ENCODE results near the gene BZW1.

BZW1 gene

DNA sequence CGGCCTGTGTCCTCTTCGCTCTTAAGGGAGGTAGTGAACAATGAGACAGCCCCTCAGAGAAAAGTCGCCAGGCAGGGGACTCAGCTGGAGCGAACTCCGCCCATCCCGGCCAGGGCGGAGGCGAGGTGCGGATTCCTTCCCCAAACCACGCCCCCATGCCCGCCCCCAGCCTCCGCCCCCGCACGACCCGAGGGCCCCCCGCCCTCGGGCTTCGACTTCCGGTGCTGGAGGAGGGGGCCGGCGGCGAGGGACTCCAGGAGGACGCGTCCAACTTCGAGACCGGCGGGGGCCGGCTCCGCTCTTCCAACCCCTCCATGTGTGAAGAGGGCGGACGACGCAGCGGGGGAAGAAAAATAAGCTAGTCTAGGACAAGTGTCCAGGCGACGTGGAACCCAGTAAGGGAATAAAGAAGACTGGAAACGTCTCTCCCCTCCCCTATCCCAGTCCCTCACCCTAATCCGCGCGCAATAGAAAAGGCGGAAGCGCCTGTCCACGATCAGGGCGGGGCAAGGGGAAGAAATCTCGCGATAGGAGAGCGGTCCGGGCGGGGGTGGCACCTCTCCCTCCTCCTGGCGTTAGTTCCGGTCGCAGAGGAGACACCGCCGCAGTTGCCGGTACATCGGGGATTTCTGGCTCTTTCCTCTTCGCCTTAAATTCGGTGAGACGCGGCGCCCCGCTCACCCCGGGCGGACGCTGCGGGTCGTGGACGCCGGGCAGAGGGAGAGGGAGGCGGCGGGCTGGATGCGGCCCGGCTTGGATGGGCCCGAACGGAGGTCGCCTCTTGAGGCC lies at the start of gene BZW1:
Gene BZW1 (plus strand): TSS at position 578 of the 789 bp plus-strand sequence. CDS start 1,308 bp downstream, outside the sequence.
- H3K9ac ChIP-seq (ENCODE audit: low read length): peak within 1 kb of the TSS; percentile 99

GRCh38 chr2:200762127-200762526 lies 49.6 kb upstream of the BZW1 start:
- no peaks in the 10 kb centered on the region for H3K36me3 ChIP-seq (ENCODE audit: control insufficient read depth, insufficient read depth, low read length, severe bottlenecking)
- DNase-seq (ENCODE audit: low read depth): no peak
- no peak overlapping the region for H3K4me3 ChIP-seq (ENCODE audit: low read length)
- H3K9me3 ChIP-seq (ENCODE audit: control insufficient read depth, low read length): no peaks in the 10 kb centered on the region
- H3K9ac ChIP-seq (ENCODE audit: low read length): no peak overlapping the region
- no peaks in the 10 kb centered on the region for H3K27me3 ChIP-seq (replicated peaks; ENCODE audit: control insufficient read depth, insufficient read depth, low read length)
- peaks cover 25% of the 10 kb centered on the region for H3K4me1 ChIP-seq (ENCODE audit: control insufficient read depth, insufficient read depth, low read length)

More for the DNA sequence above, at the start of gene BZW1:
- no peaks in the 10 kb centered on the region for H3K27me3 ChIP-seq (replicated peaks; ENCODE audit: control insufficient read depth, insufficient read depth, low read length)
- DNase-seq (ENCODE audit: low read depth): peak; percentile 99
- peaks cover 55% of the 10 kb centered on the region for H3K4me1 ChIP-seq (ENCODE audit: control insufficient read depth, insufficient read depth, low read length)
- peak within 1 kb of the TSS; percentile 92 for H3K4me3 ChIP-seq (ENCODE audit: low read length)
- H3K36me3 ChIP-seq (ENCODE audit: control insufficient read depth, insufficient read depth, low read length, severe bottlenecking): peaks cover 32% of the 10 kb centered on the region
- no peaks in the 10 kb centered on the region for H3K9me3 ChIP-seq (ENCODE audit: control insufficient read depth, low read length)

- Histone ChIP-seq H3K9me3 (ENCODE audit: control insufficient read depth, low read length) (no peaks in the 10 kb centered on the region), H3K4me1 (ENCODE audit: control insufficient read depth, insufficient read depth, low read length) (peaks cover 20% of the 10 kb centered on the region), H3K27me3 (replicated peaks; ENCODE audit: control insufficient read depth, insufficient read depth, low read length) (no peaks in the 10 kb centered on the region), H3K36me3 (ENCODE audit: control insufficient read depth, insufficient read depth, low read length, severe bottlenecking) (no peaks in the 10 kb centered on the region), H3K4me3 (ENCODE audit: low read length) (no peak overlapping the region), H3K9ac (ENCODE audit: low read length) (no peak overlapping the region)
- DNase-seq (ENCODE audit: low read depth): no peak
Observed at GRCh38 chr2:200763422-200763821, 48.3 kb upstream of the BZW1 start.

- no peak overlapping the region for H3K9ac ChIP-seq (ENCODE audit: low read length)
- no peaks in the 10 kb centered on the region for H3K27me3 ChIP-seq (replicated peaks; ENCODE audit: control insufficient read depth, insufficient read depth, low read length)
- no peak overlapping the region for H3K4me3 ChIP-seq (ENCODE audit: low read length)
- peak; percentile 71 for DNase-seq (ENCODE audit: low read depth)
- no peaks in the 10 kb centered on the region for H3K9me3 ChIP-seq (ENCODE audit: control insufficient read depth, low read length)
- peaks cover 21% of the 10 kb centered on the region for H3K4me1 ChIP-seq (ENCODE audit: control insufficient read depth, insufficient read depth, low read length)
- H3K36me3 ChIP-seq (ENCODE audit: control insufficient read depth, insufficient read depth, low read length, severe bottlenecking): no peaks in the 10 kb centered on the region
Observed at GRCh38 chr2:200765139-200765951, 46.4 kb upstream of the BZW1 start.

DNA sequence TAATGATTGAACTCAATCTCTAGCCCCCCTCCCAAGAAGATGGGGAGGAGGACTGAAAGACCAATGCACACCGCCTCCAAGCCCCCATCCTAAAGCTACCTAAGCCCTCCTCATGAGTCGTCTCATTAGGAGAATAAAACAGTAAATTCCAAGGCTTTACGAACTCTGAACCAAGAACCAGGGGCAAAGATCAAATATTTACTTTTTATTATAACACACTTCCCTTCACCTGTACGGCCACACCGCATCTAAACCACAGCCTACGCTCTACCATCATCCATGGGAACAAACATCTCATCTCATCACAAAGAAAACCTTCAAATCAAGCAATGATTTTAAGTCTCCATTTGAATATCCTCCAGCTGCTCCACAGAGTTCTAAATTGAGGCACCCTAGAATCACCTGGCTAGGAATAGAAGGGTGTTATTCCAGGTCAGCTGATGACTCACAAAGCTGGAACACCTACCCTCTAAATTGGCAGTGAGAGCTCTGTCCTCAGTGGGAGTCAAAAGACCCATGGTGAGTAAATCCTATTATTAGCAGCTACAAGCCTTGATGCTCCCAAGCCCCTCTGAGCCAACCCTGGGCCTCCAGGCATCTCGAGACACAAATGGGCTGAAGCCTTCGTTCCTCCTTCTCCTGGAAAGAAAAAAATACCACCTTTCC lies 45.6 kb upstream of the BZW1 start:
- Histone ChIP-seq H3K9ac (ENCODE audit: low read length) (no peak overlapping the region), H3K4me1 (ENCODE audit: control insufficient read depth, insufficient read depth, low read length) (peaks cover 29% of the 10 kb centered on the region), H3K9me3 (ENCODE audit: control insufficient read depth, low read length) (no peaks in the 10 kb centered on the region), H3K27me3 (replicated peaks; ENCODE audit: control insufficient read depth, insufficient read depth, low read length) (no peaks in the 10 kb centered on the region), H3K36me3 (ENCODE audit: control insufficient read depth, insufficient read depth, low read length, severe bottlenecking) (no peaks in the 10 kb centered on the region), H3K4me3 (ENCODE audit: low read length) (no peak overlapping the region)
- DNase-seq (ENCODE audit: low read depth): no peak

- Histone ChIP-seq H3K4me1 (ENCODE audit: control insufficient read depth, insufficient read depth, low read length) (peaks cover 31% of the 10 kb centered on the region), H3K27me3 (replicated peaks; ENCODE audit: control insufficient read depth, insufficient read depth, low read length) (no peaks in the 10 kb centered on the region), H3K36me3 (ENCODE audit: control insufficient read depth, insufficient read depth, low read length, severe bottlenecking) (no peaks in the 10 kb centered on the region), H3K9me3 (ENCODE audit: control insufficient read depth, low read length) (no peaks in the 10 kb centered on the region), H3K9ac (ENCODE audit: low read length) (no peak overlapping the region), H3K4me3 (ENCODE audit: low read length) (no peak overlapping the region)
- DNase-seq (ENCODE audit: low read depth): no peak
Observed at GRCh38 chr2:200767111-200767885, 44.4 kb upstream of the BZW1 start.

GRCh38 chr2:200770847-200771246 lies 40.9 kb upstream of the BZW1 start:
- Histone ChIP-seq H3K27me3 (replicated peaks; ENCODE audit: control insufficient read depth, insufficient read depth, low read length) (no peaks in the 10 kb centered on the region), H3K9ac (ENCODE audit: low read length) (peak overlapping the region; percentile 47), H3K4me1 (ENCODE audit: control insufficient read depth, insufficient read depth, low read length) (peaks cover 21% of the 10 kb centered on the region), H3K9me3 (ENCODE audit: control insufficient read depth, low read length) (no peaks in the 10 kb centered on the region), H3K36me3 (ENCODE audit: control insufficient read depth, insufficient read depth, low read length, severe bottlenecking) (no peaks in the 10 kb centered on the region), H3K4me3 (ENCODE audit: low read length) (no peak overlapping the region)
- no peak for DNase-seq (ENCODE audit: low read depth)

DNA sequence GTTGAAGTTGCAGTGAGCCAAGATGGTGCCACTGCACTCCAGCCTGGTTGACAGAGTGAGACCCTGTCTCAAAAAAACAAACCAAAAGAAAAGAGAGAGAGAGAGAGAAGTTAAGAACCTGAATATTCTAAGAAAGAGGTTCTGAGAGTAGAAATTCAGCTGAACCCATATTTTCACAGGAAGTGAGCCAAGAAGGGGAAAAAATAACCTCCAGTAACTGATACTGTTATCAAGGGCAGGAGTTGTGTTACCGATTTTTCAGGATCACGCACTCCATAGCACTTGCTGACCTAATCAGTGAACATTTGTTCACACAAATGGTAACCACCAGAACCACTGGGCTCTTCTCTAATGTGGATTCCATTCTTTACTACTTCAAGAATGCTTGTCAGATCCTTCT lies 39.1 kb upstream of the BZW1 start:
- H3K4me1 ChIP-seq (ENCODE audit: control insufficient read depth, insufficient read depth, low read length): peaks cover 19% of the 10 kb centered on the region
- H3K4me3 ChIP-seq (ENCODE audit: low read length): no peak overlapping the region
- H3K27me3 ChIP-seq (replicated peaks; ENCODE audit: control insufficient read depth, insufficient read depth, low read length): no peaks in the 10 kb centered on the region
- H3K36me3 ChIP-seq (ENCODE audit: control insufficient read depth, insufficient read depth, low read length, severe bottlenecking): no peaks in the 10 kb centered on the region
- no peaks in the 10 kb centered on the region for H3K9me3 ChIP-seq (ENCODE audit: control insufficient read depth, low read length)
- H3K9ac ChIP-seq (ENCODE audit: low read length): no peak overlapping the region
- DNase-seq (ENCODE audit: low read depth): no peak

- Histone ChIP-seq H3K27me3 (replicated peaks; ENCODE audit: control insufficient read depth, insufficient read depth, low read length) (no peaks in the 10 kb centered on the region), H3K4me3 (ENCODE audit: low read length) (no peak overlapping the region), H3K36me3 (ENCODE audit: control insufficient read depth, insufficient read depth, low read length, severe bottlenecking) (no peaks in the 10 kb centered on the region), H3K4me1 (ENCODE audit: control insufficient read depth, insufficient read depth, low read length) (peaks cover 23% of the 10 kb centered on the region), H3K9me3 (ENCODE audit: control insufficient read depth, low read length) (no peaks in the 10 kb centered on the region), H3K9ac (ENCODE audit: low read length) (no peak overlapping the region)
- no peak for DNase-seq (ENCODE audit: low read depth)
Observed at GRCh38 chr2:200773083-200773482, 38.6 kb upstream of the BZW1 start.

- Histone ChIP-seq H3K27me3 (replicated peaks; ENCODE audit: control insufficient read depth, insufficient read depth, low read length) (no peaks in the 10 kb centered on the region), H3K36me3 (ENCODE audit: control insufficient read depth, insufficient read depth, low read length, severe bottlenecking) (no peaks in the 10 kb centered on the region), H3K4me3 (ENCODE audit: low read length) (no peak overlapping the region), H3K9ac (ENCODE audit: low read length) (no peak overlapping the region), H3K4me1 (ENCODE audit: control insufficient read depth, insufficient read depth, low read length) (peaks cover 31% of the 10 kb centered on the region), H3K9me3 (ENCODE audit: control insufficient read depth, low read length) (no peaks in the 10 kb centered on the region)
- no peak for DNase-seq (ENCODE audit: low read depth)
Observed at GRCh38 chr2:200774920-200775319, 36.8 kb upstream of the BZW1 start.
